Vein endothelial cell (primary cell): Measurements from ENCODE around the gene POTEC. TPM values are rescaled to one million over a fixed set of nuclear protein-coding genes. Genes with fewer than 3 reads are reported as not detected.

ENCODE experiments used
- small RNA-seq: library from RNA; depleted of rRNA; stranded (forward); fragments of <200 nt; gene quantifications from one replicate; pipeline ENCODE3, GENCODE V24; 2012
- total RNA-seq: library from RNA; depleted of rRNA; stranded (reverse); fragments of >200 nt; gene quantifications from 2 replicates; pipeline ENCODE4 v1.2.3, GENCODE V29; 2012

The POTEC gene
- total RNA-seq, result not detected in 2 replicates

GRCh38 chr18:14543446-14543964 is at the start of gene POTEC:
POTEC (minus strand) TSS chr18:14543600; CDS start chr18:14543146, 454 bp downstream.

Small RNA genes lying within 50 kb of the gene (small RNA-seq; reads per million reads assigned to genes)
- gene RNU6-1021P, result not detected

Other genes starting within 250 kb of the POTEC start
- gene ANKRD30B, start 204.6 kb upstream of the POTEC start, total RNA-seq, result not detected in 2 replicates